GM12874 (cell line): ENCODE data around the gene GLYR1.

Source experiments
- TF ChIP-seq, protein P1 (sequence below): IDR thresholded peaks from 2 replicates; pipeline ENCODE4 v1.5.1; 2011; ENCODE audit warnings: low read depth, mild to moderate bottlenecking, control low read depth, low read length, moderate library complexity; ENCODE audit not compliant: insufficient read depth

The GLYR1 gene

DNA sequence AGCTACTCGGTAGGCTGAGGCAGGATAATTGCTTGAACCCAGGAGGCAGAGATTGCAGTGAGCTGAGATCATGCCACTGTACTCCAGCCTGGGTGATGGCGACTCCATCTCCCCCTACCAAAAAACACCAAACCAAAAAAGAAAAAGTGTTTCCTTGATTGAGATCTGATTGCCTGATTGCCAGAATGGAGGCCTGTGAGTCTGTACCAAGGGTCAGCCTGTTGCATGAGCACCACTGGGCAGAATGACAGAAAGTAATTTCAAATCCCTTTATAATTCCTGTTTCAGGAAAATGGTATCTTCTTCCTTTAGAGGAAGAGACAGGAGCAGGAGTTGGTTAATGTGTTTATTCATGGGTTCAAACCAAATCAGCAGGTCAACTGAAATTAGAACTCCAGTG lies 8.7 kb upstream of the GLYR1 start:
- TF ChIP-seq, protein P1, sequence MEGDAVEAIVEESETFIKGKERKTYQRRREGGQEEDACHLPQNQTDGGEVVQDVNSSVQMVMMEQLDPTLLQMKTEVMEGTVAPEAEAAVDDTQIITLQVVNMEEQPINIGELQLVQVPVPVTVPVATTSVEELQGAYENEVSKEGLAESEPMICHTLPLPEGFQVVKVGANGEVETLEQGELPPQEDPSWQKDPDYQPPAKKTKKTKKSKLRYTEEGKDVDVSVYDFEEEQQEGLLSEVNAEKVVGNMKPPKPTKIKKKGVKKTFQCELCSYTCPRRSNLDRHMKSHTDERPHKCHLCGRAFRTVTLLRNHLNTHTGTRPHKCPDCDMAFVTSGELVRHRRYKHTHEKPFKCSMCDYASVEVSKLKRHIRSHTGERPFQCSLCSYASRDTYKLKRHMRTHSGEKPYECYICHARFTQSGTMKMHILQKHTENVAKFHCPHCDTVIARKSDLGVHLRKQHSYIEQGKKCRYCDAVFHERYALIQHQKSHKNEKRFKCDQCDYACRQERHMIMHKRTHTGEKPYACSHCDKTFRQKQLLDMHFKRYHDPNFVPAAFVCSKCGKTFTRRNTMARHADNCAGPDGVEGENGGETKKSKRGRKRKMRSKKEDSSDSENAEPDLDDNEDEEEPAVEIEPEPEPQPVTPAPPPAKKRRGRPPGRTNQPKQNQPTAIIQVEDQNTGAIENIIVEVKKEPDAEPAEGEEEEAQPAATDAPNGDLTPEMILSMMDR, result no peak

DNA sequence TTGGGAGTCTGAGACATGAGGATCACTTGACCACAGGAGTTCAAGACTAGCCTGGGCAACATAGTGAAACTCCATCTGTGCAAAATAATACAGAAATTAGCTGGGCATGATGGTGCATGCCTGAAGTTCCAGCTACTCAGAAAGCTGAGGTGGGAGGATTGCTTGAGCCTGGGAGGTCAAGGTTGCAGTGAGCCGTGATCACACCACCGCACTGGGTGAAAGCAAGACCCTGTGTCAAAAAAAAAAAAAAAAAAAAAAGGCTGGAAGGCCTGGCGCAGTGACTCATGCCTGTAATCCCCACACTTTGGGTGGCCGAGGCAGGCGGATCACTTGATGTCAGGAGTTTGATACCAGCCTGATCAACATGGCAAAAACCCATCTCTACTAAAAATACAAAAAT lies 8.3 kb upstream of the GLYR1 start:
- TF ChIP-seq, protein P1, result no peak

DNA sequence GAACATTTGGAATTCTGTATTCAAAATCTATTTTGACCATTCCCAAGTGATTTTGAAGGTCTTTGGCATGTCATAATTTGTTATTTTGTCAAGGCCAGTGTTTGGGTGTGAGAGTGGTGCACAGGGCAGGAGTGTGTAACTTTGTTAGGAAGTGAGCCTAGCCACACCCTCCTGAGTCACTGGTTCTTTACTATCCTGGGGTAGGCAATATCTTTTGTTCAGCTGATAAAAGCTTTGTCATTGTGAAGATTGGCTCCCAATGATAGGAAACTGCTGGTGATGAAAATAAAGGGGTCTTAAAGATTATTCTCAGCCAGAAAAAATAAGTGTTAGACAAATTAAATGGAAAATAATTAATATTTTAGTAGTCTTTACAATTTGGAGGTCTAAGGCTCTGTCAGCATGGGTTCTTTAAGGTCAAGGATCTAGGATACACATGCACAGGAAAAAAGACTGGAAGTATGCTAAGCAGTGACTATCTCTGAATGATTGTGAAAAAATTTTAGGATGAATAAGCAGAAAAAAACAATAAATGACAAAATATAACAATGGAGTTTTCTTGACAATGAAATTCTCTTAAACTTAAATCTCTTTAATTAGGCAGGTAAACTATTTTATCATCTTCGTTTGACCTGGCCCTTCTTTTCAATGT lies 5.3 kb upstream of the GLYR1 start:
- TF ChIP-seq, protein P1, result no peak

DNA sequence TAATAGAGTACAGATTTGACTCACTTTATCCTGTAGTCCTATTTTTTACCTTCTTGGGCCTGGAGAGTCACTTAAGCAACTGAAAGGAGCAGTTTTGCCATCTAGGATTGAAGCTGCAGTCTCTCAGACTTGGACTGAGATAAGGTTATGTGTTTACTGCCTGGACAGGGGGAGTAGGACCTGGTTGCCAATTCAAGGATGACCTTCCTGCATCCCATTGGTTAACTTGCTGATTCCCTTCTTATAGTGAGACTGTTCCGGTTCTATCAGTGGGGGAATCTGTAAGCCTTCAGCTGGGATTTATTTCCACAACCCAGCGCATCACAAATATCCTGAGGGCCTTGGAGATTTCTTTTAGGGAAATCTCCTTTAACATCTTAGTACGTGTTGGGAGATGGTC lies 3.1 kb upstream of the GLYR1 start:
- TF ChIP-seq, protein P1, result no peak

DNA sequence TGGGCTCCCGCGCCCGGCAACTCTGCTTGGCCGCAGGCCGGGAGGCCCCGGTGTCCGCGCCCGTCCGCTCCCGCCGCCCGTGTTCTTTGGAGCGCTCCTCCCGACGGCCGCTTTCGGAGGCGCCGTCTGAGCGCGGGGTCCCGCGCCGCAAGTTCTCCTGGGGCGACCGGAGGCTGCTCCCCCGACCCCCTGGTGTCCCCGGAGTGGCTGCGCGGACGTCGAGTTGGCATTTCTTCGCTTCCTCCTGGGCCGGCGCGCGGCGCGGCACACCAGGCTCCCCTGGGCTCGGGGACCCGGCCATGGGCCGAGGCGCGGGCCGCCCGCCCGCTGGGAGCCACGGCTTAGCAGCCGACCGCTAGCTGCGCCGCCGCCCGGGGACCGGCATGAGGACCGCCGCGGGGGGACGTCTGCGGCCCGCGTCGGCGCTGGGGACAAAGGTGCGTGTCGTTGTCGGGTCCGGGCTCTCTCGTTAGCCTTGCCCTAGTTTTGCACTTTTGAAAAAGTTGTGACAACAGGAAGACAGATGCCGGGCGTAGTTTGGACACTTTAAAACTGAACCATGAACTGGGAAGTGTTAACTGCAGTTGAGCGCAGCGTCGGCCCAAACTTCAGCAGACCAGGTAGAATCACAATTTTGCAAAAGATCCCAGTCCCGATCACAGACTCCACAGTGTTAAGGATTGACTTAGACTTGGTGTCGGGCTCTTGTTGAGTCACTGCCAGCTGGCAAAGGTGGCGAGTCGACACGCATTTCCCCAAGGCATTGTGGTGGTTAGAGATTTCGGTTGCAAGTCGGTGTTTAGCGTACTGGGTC lies 893 bp upstream of the GLYR1 start:
- TF ChIP-seq, protein P1, result no peak

DNA sequence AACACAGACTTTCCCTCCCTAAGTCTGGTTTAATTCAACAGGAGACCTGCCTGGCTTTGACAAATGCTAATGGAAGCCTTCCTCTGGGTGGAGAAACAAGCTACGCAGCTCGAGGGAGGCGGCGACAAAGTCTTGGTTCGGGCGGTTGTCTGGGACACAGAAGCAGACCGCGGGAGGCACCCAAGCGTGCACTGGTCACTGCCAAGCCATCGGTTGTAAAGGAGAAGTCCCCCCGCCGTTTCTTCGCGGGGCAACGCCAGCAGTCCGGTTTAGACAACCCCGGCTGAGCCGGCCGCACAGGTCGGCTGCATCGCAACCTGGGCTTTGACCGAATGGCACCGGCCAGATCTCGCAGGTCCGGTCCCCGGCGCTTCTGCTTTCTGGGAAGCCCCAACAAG lies 586 bp downstream of the GLYR1 start:
- TF ChIP-seq, protein P1, result no peak

DNA sequence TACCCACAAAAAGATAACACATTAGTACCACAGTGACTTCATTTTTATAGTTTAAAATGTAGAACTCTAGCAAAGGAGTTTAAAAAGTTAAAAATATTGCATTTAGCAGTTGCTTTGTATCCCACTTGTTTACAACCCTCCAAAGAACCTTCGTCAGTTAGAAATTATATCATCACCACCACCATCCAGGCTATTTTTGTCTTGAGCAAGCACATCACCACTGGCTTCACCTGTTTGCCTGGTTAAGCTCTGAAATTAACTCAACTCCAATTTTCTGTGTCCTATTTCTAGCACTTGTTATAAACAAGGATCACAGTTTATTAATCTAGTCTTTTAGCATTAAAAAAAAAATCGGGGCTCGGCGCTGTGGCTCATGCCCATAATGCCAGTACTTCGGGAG lies 6.1 kb downstream of the GLYR1 start:
- TF ChIP-seq, protein P1, result no peak
